Upper lobe of right lung (tissue), 1 donor: ENCODE data around the gene RBBP8NL. TPM values are rescaled to one million over a fixed set of nuclear protein-coding genes. Genes with fewer than 3 reads are reported as not detected.

Experiments
- ATAC-seq: fragments of 200-7000 bp; cut with Tn5 transposase; one replicate; pipeline ENCODE4 v1.9.1; 2020; ENCODE audit warnings: mild to moderate bottlenecking, moderate library complexity
- DNase-seq: peaks from one replicate; pipeline ENCODE4 v3.0.0-alpha.2; 2020
- H3K27ac ChIP-seq: fragments of 200-600 bp; one replicate; pipeline ENCODE4 v1.8.0; 2022
- H3K27me3 ChIP-seq: fragments of 200-600 bp; one replicate; pipeline ENCODE4 v1.8.0; 2022; ENCODE audit warnings: mild to moderate bottlenecking
- H3K36me3 ChIP-seq: fragments of 200-600 bp; one replicate; pipeline ENCODE4 v1.8.0; 2022
- H3K4me1 ChIP-seq: fragments of 200-600 bp; one replicate; pipeline ENCODE4 v1.8.0; 2022
- H3K4me3 ChIP-seq: fragments of 200-600 bp; one replicate; pipeline ENCODE4 v1.8.0; 2022; ENCODE audit warnings: mild to moderate bottlenecking
- H3K9me3 ChIP-seq: fragments of 200-600 bp; one replicate; pipeline ENCODE4 v1.8.0; 2022
- intact Hi-C: fragments of 100-400 bp; cut with DNase I; formaldehyde crosslinking; loops from one replicate; pipeline ENCODE4 v1.11.0; 2022
- total RNA-seq: library from RNA; stranded (reverse); fragmentation: NEBNext Ultra II Directional; extraction: Animal tissue kit (Norgen Biotek cat#: 25700); gene quantifications from one replicate; pipeline ENCODE4 v1.2.1, GENCODE V29; 2021
- TF ChIP-seq, protein P1 (sequence below): fragments of 200-600 bp; IDR thresholded peaks from one replicate; pipeline ENCODE4 v1.8.0; 2022; ENCODE audit warnings: antibody characterized with exemption
- donor health status: DM: no; HTN: yes; CAD: no; lungs with severe emphysema.

The RBBP8NL gene
- total RNA-seq, 1 donor from 2014 or later: 0.64 TPM

DNA sequence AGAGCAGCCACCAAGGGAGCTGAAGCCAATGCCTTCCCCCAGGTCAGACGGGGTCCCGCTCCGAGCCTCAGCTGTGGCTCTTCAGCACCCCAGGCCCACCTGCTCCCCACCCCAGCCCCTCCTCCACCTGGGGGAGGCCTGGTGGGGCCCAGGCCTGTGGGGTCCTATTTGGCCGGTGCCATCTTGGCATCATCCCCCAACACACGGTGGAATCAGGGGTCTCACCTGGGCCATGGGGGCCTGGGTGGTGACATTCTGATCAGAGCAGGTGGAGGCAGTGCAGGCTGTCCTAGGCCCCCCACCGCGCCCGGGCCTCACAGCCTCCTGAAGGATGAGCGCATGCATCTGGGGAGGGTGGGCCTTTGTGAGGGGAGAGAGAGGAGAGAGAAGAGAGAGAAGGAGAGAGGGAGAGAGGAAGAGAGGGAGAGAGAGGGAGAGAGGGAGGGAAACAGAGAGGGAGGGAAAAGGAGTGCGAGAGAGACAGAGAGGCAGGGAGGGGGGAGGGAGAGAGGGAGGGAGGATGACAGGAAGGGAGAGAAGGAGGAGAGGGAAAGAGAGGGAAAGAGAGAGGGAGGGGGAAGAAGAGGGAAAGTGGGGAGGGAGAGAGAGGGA is 23.9 kb upstream of the RBBP8NL start:
- no peaks in the 10 kb centered on the region for H3K36me3 ChIP-seq
- intact Hi-C loops: no loop called here
- ATAC-seq (no peak), DNase-seq (no peak)
- H3K9me3 ChIP-seq: no peaks in the 10 kb centered on the region
- TF ChIP-seq, protein P1, sequence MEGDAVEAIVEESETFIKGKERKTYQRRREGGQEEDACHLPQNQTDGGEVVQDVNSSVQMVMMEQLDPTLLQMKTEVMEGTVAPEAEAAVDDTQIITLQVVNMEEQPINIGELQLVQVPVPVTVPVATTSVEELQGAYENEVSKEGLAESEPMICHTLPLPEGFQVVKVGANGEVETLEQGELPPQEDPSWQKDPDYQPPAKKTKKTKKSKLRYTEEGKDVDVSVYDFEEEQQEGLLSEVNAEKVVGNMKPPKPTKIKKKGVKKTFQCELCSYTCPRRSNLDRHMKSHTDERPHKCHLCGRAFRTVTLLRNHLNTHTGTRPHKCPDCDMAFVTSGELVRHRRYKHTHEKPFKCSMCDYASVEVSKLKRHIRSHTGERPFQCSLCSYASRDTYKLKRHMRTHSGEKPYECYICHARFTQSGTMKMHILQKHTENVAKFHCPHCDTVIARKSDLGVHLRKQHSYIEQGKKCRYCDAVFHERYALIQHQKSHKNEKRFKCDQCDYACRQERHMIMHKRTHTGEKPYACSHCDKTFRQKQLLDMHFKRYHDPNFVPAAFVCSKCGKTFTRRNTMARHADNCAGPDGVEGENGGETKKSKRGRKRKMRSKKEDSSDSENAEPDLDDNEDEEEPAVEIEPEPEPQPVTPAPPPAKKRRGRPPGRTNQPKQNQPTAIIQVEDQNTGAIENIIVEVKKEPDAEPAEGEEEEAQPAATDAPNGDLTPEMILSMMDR: no peak
- H3K27ac ChIP-seq: no peak overlapping the region
- no peaks in the 10 kb centered on the region for H3K4me1 ChIP-seq
- H3K27me3 ChIP-seq: peaks cover 35% of the 10 kb centered on the region
- no peak overlapping the region for H3K4me3 ChIP-seq

DNA sequence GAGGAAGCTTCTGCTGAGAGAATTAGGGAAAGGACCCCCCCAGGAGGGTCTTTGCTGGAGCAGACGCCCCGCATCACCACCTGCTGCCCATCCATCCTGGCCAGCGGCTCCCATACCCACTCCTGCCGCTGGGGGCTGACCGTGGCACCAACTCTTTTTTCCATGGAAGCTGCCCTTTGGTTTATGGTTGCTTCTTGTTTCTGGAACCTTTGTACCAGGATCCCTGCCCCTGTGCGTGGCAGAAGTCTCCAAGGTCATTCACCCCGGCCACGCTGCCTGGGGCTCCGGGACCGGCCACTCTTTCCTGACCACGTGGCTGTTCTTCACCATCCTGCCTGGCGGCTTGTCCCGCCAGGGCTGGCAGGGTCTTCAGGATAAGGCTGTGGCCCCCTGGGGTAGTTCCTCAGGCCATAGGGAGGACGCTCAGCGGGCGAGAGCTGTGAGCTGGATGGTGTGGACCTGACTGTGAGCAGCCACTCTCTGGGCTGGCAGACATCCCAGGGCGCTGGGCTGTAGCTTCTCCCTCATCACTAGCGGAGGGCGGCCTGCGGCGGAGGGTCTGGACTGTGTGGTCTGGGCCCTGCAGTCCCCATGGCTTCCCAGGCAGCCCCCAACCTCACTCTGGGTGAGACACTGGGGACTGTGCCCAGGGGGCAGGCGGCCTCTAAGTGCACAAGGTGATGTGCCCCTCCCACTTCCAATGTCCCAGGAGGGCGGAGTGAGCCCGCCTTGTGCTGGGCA is 22.8 kb upstream of the RBBP8NL start:
- intact Hi-C loops: no loop called here
- H3K27me3 ChIP-seq: peaks cover 32% of the 10 kb centered on the region
- DNase-seq: no peak

DNA sequence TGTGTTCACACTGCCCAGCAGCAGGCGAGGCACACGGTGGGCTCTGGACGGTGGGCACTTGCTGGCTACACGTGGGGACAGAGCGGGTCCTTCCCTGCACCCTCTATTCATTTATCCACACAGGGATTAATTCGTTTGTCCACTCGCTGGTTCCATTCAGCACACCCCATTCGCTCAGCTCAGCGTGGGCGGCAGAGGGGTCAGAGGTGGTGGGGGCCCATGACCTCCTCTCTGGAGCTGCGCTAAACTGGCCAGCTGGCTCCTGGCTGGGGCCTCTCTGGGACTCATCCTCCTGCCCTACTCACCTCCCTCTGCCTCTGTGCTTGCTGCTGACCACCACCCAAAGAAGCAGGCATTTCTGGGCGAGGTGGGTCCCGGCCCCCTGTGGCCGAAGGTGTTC is 21.4 kb upstream of the RBBP8NL start:
- TF ChIP-seq, protein P1: no peak
- Histone ChIP-seq H3K27me3 (peaks cover 24% of the 10 kb centered on the region), H3K27ac (no peak overlapping the region), H3K4me1 (no peaks in the 10 kb centered on the region), H3K36me3 (no peaks in the 10 kb centered on the region), H3K9me3 (no peaks in the 10 kb centered on the region), H3K4me3 (no peak overlapping the region)
- ATAC-seq (no peak), DNase-seq (no peak)
- intact Hi-C loops: no loop called here

More for the DNA sequence above, 22.8 kb upstream of the RBBP8NL start:
- TF ChIP-seq, protein P1: no peak
- Histone ChIP-seq H3K9me3 (no peaks in the 10 kb centered on the region), H3K4me1 (no peaks in the 10 kb centered on the region), H3K36me3 (no peaks in the 10 kb centered on the region), H3K4me3 (no peak overlapping the region), H3K27ac (no peak overlapping the region)
- ATAC-seq: no peak

DNA sequence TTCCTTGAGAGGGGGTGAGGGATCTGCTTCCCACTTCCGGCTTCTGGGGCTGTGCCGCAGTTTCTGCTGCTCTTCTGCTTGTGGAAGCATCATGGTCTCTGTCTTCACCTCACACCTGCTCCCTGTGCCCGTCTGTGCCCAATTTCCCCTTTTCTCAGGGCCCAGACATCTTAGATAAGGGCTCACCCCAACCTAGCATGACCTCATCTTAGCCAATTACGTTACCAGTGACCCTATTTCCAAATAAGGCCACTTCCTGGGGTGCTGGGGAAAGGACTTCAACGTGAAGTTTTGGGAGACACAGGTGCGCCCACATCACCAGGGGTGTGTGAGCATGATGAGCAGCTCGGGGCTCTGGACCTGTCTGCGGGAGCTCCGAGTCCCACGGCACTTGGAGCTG is 20.7 kb upstream of the RBBP8NL start:
- H3K27me3 ChIP-seq: peaks cover 19% of the 10 kb centered on the region

DNA sequence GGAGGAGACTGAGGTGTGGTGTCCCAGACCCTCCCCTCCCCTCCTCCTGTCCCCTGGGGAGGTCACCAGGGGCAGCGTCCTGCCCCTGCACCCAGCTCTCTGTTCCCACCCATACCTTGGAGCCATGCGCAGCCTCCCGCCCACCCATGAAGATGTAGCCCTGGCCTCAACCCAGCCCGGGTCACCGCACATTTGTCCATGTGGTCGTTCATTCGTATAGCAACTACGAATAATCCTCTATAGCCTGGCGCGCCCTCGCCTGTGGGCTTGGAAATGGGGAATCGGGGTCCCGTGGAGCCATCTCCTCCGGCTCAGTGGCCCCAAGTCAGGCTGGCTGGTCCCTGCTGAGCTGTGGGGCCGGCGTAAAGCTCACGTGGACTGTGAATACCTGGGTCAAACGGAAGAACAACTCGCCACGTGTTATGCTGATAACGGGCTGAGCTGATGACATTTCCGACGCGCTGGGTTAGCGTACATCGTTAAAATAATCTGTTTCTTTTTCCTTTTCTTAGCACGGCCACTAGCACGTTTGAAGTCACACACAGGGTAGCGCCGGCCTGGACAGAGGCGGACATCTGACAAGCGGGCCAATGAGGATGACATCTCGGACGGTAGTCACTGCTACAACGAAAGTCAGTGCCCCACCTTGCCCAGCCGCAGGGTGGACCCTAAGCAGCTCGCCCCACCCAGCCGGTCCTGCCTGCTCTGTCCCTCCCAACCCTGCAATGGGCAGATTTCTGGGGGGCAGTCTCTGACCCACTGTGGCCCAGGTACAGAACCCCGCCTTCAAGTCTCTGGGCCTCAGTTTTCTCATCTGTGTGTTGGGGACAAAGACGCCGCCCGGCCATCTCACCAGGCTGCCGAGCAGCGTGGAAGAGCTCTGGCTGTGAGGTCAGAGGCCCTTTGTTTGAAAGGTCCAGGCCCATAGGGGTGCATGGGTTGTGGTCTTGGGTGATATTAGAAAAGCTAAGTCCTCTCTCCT is 19.8 kb upstream of the RBBP8NL start:
- ATAC-seq: no peak
- no peak for DNase-seq
- no peak overlapping the region for H3K27ac ChIP-seq
- H3K4me3 ChIP-seq: no peak overlapping the region
- no peaks in the 10 kb centered on the region for H3K36me3 ChIP-seq
- H3K27me3 ChIP-seq: peaks cover 10% of the 10 kb centered on the region
- intact Hi-C loops: no loop called here
- TF ChIP-seq, protein P1: no peak
- no peaks in the 10 kb centered on the region for H3K4me1 ChIP-seq
- H3K9me3 ChIP-seq: no peaks in the 10 kb centered on the region

More for the DNA sequence above, 20.7 kb upstream of the RBBP8NL start:
- H3K9me3 ChIP-seq: no peaks in the 10 kb centered on the region
- H3K4me1 ChIP-seq: no peaks in the 10 kb centered on the region
- no peak overlapping the region for H3K27ac ChIP-seq
- intact Hi-C loops: no loop called here
- no peaks in the 10 kb centered on the region for H3K36me3 ChIP-seq
- H3K4me3 ChIP-seq: no peak overlapping the region
- no peak for DNase-seq
- no peak for ATAC-seq
- TF ChIP-seq, protein P1: no peak
